GM18868 (cell line): ENCODE measurements around the gene ADAM8.

Source experiments
- ATAC-seq: cut with Tn5 transposase; IDR thresholded peaks from one replicate; pipeline ENCODE4 v1.9.1; 2021; ENCODE audit warnings: mild to moderate bottlenecking, moderate library complexity; ENCODE audit not compliant: unreplicated experiment

Gene ADAM8

GRCh38 chr10:133214468-133215410 lies 61.9 kb downstream of the ADAM8 start:
- ATAC-seq, result no peak

GRCh38 chr10:133213641-133214467 lies 62.8 kb downstream of the ADAM8 start:
- ATAC-seq, result no peak

GRCh38 chr10:133212853-133213494 lies 63.7 kb downstream of the ADAM8 start:
- ATAC-seq, result no peak
